Endometrial microvascular endothelial cells (primary cell): ENCODE results near the gene COL5A3. TPM values are rescaled to one million over a fixed set of nuclear protein-coding genes. Genes with fewer than 3 reads are reported as not detected.

ENCODE experiments used
- in situ Hi-C: cut with HindIII; loops from 2 replicates; pipeline ENCODE4 v1.10.0; 2017; ENCODE audit warnings: low sequenced_read_pairs, low pct_unique_long_range_greater_than_20kb; ENCODE audit errors: inconsistent ontology term
- total RNA-seq: library from RNA; depleted of rRNA; stranded (reverse); fragments of >200 nt; gene quantifications from one replicate; pipeline ENCODE4 v1.2.3, GENCODE V29; 2015; ENCODE audit errors: inconsistent ontology term

COL5A3 gene
- total RNA-seq, 1 donor from 2014 or later: 0.28 TPM

DNA sequence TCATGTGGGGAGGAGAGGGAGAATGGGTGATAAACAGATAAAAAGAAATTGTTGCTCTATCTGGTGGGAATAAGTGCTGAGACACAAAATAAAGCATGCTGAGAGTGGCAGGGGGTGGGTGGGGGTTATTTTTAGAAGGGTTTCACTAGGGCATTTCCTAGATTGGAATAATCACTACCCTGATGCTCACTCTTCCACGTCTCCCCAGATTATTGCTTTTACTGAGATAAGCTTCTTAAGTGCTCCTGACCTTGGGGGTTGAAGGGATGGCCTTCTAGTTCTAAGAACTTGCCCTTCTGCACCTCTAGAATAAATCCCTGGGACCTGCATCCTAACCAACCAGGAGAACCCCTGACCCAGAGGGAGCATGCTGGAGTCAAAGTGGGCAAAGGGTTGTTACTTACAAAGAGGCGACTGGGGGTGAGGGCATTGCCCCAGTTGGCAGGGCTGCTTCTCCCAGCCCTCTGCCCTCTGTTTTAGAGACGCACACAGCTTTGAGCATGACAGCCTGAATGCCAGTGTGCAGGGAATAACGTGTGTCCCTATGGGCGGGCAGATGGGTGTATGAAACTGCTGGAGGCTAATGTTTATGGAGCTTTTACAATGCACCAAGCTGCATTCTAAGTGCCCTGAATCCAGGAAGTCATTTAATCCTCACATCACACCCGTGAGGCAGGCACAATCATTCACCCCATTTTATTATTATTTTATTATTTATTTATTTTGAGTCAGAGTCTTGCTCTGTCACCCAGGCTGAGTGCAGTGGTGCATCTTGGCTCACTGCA is 3.7 kb upstream of the COL5A3 start:
- in situ Hi-C loops: no loop called here

- in situ Hi-C loops: no loop called here
Measured at GRCh38 chr19:10013316-10013715, 3.0 kb upstream of the COL5A3 start, which contains the start of gene RDH8. TSS of gene RDH8 (plus strand) at chr19:10013483. CDS start at chr19:10013498, 15 bp downstream.

DNA sequence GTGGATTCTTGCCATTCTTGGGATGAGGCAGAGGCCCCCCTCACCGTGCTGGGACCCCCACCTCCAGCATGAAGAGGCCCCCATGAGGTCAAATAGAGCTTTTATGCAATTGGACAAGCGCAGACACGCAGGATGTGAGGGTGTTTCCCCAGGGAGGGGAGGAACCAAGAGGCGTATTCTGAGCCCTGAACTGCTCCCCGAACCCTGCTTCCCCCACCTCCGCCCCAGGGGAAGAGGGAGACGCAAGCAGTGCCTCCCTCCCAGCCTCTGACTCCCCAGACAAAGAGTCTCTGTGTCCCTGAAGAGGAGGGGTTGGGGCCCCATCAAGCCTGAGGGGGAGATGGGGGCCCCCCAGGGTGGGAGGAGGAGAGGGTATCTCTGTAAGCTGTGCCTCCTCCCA is 1.7 kb upstream of the COL5A3 start:
- in situ Hi-C loops: no loop called here

GRCh38 chr19:10010939-10011338 is 635 bp upstream of the COL5A3 start:
- in situ Hi-C loops: no loop called here

GRCh38 chr19:10009714-10010224 is 535 bp downstream of the COL5A3 start:
- in situ Hi-C loops: no loop called here

DNA sequence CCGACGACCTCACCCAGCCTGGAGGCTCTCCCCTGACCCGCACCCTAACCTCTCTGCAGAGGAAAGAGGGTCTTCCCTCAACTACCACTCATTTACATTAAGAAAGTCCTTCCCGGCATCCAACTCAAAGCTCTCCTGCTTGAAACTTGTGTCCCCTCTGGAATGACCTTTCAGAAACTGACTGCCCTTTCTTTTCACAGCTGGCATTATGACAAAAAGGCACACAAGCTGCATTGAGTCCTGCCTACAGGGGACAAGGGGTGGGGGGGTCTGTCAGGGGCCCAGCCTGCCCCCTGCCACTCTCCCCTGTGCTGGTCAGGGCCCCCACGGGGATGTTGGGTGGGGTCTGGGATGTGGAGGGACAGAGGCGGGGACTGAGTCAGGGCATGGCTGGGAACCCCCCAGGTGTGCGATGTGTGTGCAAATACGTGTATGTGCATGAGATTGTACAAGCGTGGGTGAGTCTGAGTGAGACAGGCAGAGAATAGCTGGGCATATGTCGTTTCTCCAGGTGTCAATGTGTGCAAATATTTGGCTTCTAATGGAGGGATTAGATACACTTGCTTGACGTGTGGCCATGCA is 2.0 kb downstream of the COL5A3 start:
- in situ Hi-C loops: no loop called here

GRCh38 chr19:10007371-10008183 is 2.7 kb downstream of the COL5A3 start:
- in situ Hi-C loops: no loop called here

DNA sequence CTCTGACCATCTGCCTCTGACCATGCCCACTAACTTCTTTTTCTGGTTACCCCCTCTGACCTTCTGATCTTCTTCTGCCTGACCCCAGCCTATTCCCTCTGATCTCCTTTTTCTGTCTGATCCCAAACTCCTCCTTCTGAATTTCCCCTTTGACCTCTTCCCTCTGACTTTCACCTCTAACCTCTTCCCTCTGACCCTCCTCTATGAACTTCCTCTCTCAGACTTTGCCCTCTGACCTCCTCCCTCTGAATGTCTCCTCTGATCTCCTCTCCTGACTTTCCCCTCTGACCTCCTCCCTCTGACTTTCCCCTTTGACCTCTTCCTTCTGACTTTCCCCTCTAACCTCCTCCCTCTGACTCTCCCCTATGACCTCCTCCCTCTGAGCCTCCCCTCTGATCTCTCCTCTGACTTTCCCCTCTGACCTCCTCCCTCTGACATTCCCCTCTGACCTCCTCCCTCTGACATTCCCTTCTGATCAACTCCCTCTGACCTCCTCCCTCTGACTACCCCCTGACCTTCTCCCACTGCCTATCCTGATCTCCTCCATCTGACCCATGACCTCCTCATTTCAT is 3.5 kb downstream of the COL5A3 start:
- in situ Hi-C loops: no loop called here

GRCh38 chr19:10006335-10006708 is 4.0 kb downstream of the COL5A3 start:
- in situ Hi-C loops: no loop called here

DNA sequence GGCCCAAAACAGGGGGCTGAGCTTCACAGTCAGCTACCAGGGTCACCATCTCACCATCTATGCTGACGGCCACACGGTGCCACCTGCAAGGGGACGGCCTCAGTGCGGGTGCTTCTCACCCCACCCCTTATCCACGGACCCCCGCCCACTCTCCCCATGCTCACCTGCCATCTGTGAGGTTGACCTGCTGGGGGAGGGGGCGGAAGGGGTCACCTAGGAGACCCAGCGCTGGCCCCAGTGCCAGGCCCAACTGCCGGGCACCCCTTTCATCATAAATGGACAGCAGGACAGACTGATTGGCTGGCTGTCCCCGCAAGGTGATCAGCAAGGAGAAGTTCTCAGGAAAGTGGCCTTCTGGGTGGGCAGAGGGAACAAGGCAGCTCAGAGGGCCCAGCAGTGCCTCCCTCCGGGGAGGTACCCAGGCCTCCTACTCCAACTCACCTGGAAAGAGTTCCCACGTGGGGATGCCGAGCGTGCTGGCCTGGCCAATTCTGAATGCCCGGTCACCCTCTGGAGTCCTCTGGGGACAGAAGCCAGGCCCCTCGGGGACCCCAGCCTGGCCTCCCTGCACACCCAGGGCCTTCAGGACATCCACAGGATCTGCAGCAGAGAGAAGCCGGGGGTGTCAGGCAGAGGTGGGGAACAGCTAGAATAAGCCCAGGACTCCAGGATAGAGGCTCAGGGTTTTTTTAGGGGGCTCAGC is 4.5 kb downstream of the COL5A3 start:
- in situ Hi-C loops: no loop called here

GRCh38 chr19:10004617-10005016 is 5.7 kb downstream of the COL5A3 start:
- in situ Hi-C loops: no loop called here

- in situ Hi-C loops: no loop called here
Measured at GRCh38 chr19:10003271-10003670, 7.0 kb downstream of the COL5A3 start.

GRCh38 chr19:10001899-10002298 is 8.4 kb downstream of the COL5A3 start:
- in situ Hi-C loops: no loop called here

DNA sequence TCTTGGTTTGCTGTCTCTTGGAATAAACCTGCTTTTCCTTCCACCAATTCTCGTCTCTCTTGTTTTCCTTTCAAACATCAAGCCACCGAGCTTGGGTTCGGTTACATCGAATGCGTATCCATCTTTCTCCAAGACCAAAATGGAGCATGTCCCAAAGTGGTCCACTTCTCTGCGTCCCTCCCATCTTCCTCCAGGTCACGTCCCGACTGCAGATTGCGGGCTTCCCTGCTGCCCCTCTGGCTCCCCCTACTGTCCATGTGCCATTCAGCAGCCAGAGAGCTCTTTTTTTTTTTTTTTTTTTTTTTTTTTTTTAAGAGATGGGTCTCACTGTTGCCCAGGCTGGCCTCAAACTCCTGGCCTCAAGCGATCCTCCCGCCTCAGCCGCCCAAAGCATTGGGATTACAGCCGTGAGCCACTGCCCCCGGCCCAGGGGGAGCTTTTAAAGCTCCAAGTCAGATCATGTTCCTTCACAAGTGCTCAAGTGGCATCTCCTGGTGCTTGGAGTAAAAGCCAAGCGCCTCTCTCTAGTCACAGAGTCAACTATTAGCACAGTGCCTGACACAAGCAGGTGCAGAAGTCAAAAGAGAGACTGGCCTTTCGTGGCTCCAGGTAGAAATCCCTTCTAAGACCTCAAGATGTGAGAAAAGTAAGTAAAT is 10.0 kb downstream of the COL5A3 start:
- in situ Hi-C loops: no loop called here

GRCh38 chr19:9996541-9996940 is 13.8 kb downstream of the COL5A3 start:
- in situ Hi-C loops: no loop called here

GRCh38 chr19:9995999-9996398 is 14.3 kb downstream of the COL5A3 start:
- in situ Hi-C loops: no loop called here

DNA sequence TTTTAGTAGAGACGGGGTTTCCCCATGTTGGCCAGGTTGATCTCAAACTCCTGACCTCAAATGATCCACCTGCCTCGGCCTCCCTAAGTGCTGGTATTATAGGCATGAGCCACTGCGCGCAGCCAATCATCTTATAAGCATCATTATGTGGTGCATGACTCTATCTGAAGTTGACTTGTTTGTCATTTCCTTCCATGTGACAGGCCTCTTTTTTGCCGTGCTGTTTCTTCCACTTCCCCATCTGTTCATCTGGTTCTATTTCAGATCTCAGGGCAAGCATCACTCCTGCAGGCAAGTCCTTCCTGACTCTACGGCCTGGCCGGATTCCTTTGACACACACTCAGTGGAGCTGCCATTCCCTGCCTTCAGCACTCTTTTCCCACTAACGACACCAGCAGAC is 15.2 kb downstream of the COL5A3 start:
- in situ Hi-C loops: no loop called here

- in situ Hi-C loops: no loop called here
Measured at GRCh38 chr19:9991425-9992191, 18.7 kb downstream of the COL5A3 start.
